HG03025 (cell line): ENCODE data around the gene USP37.

Experiments
- ATAC-seq: cut with Tn5 transposase; IDR thresholded peaks from one replicate; pipeline ENCODE4 v1.9.1; 2021; ENCODE audit warnings: mild to moderate bottlenecking, moderate library complexity; ENCODE audit not compliant: unreplicated experiment, low FRiP score

Gene USP37

GRCh38 chr2:218568190-218569037, at the start of gene USP37, which contains the start of gene CNOT9:
Gene USP37 (minus strand): TSS chr2:218568351. CDS start chr2:218558653, 9,698 bp downstream.
Gene CNOT9 (plus strand): TSS chr2:218568839. CDS start chr2:218568955, 116 bp downstream.
- ATAC-seq: peak; percentile 80

- ATAC-seq: no peak
Measured at GRCh38 chr2:218615868-218616315, 47.7 kb upstream of the USP37 start.

GRCh38 chr2:218607436-218608115, 39.4 kb upstream of the USP37 start, which contains the start of gene PLCD4:
Gene PLCD4 (plus strand): TSS chr2:218607899. CDS start chr2:218615740, 7,841 bp downstream.
- no peak for ATAC-seq

GRCh38 chr2:218605432-218605831, 37.3 kb upstream of the USP37 start:
- no peak for ATAC-seq

- no peak for ATAC-seq
Measured at GRCh38 chr2:218585541-218585940, 17.4 kb upstream of the USP37 start.

GRCh38 chr2:218583983-218584850, 16.1 kb upstream of the USP37 start:
- ATAC-seq: no peak

- no peak for ATAC-seq
Measured at GRCh38 chr2:218582076-218582475, 13.9 kb upstream of the USP37 start.

GRCh38 chr2:218578272-218578877, 10.2 kb upstream of the USP37 start:
- ATAC-seq: no peak

- no peak for ATAC-seq
Measured at GRCh38 chr2:218577482-218578220, 9.5 kb upstream of the USP37 start.

- ATAC-seq: no peak
Measured at GRCh38 chr2:218576854-218577253, 8.7 kb upstream of the USP37 start.

- no peak for ATAC-seq
Measured at GRCh38 chr2:218570850-218571249, 2.7 kb upstream of the USP37 start.

GRCh38 chr2:218569661-218570500, 1.7 kb upstream of the USP37 start:
- ATAC-seq: no peak

GRCh38 chr2:218569038-218569431, 884 bp upstream of the USP37 start:
- ATAC-seq: peak; percentile 19

- peak; percentile 41 for ATAC-seq
Measured at GRCh38 chr2:218567797-218568189, 358 bp downstream of the USP37 start.

- ATAC-seq: no peak
Measured at GRCh38 chr2:218566296-218566695, 1.9 kb downstream of the USP37 start.

GRCh38 chr2:218564056-218564455, 4.1 kb downstream of the USP37 start:
- ATAC-seq: no peak

GRCh38 chr2:218558986-218559385, 9.2 kb downstream of the USP37 start:
- no peak for ATAC-seq

- no peak for ATAC-seq
Measured at GRCh38 chr2:218557941-218558340, 10.2 kb downstream of the USP37 start.

- ATAC-seq: no peak
Measured at GRCh38 chr2:218555527-218555926, 12.6 kb downstream of the USP37 start.
